ENCODE measurements around the gene THAP12.

GRCh38 chr11:76325185-76325584, 55.7 kb downstream of the THAP12 start:
- no peak for TF ChIP-seq POLR2AphosphoS5 (IDR thresholded peaks at IDR 0.05)
- TF ChIP-seq, protein P1, sequence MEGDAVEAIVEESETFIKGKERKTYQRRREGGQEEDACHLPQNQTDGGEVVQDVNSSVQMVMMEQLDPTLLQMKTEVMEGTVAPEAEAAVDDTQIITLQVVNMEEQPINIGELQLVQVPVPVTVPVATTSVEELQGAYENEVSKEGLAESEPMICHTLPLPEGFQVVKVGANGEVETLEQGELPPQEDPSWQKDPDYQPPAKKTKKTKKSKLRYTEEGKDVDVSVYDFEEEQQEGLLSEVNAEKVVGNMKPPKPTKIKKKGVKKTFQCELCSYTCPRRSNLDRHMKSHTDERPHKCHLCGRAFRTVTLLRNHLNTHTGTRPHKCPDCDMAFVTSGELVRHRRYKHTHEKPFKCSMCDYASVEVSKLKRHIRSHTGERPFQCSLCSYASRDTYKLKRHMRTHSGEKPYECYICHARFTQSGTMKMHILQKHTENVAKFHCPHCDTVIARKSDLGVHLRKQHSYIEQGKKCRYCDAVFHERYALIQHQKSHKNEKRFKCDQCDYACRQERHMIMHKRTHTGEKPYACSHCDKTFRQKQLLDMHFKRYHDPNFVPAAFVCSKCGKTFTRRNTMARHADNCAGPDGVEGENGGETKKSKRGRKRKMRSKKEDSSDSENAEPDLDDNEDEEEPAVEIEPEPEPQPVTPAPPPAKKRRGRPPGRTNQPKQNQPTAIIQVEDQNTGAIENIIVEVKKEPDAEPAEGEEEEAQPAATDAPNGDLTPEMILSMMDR (IDR thresholded peaks at IDR 0.05), result no peak
